Activated T-helper 1 cell treated with anti-CD3 and anti-CD28 coated beads, Interleukin-12 subunit alpha, Interleukin-12 subunit beta, Interleukin-2, Interleukin-4 antibody, amounts not matched to agents 30 ng/mL and 10 ng/mL and 1 ng/mL, durations not matched to agents 14 hours and 24 hours and 36 hours (primary cell): Measurements from ENCODE around the gene CAMSAP2. TPM values are rescaled to one million over a fixed set of nuclear protein-coding genes. Genes with fewer than 3 reads are reported as not detected.

Source experiments
- DNase-seq: peaks from one replicate; pipeline ENCODE4 v3.0.0; 2021; ENCODE audit warnings: low spot score
- H3K27ac Mint-ChIP-seq: one replicate; pipeline ENCODE4 v1.8.0; 2021; ENCODE audit warnings: mild to moderate bottlenecking, mixed read lengths
- H3K27me3 Mint-ChIP-seq: one replicate; pipeline ENCODE4 v1.8.0; 2022; ENCODE audit warnings: mild to moderate bottlenecking, moderate library complexity, mixed read lengths; ENCODE audit not compliant: insufficient read depth
- H3K36me3 Mint-ChIP-seq: one replicate; pipeline ENCODE4 v1.8.0; 2021; ENCODE audit warnings: low read depth, mixed read lengths
- H3K4me1 Mint-ChIP-seq: one replicate; pipeline ENCODE4 v1.8.0; 2021; ENCODE audit warnings: low read depth, mixed read lengths
- H3K4me3 Mint-ChIP-seq: one replicate; pipeline ENCODE4 v1.8.0; 2021; ENCODE audit warnings: mild to moderate bottlenecking, moderate library complexity, mixed read lengths
- H3K9me3 Mint-ChIP-seq: one replicate; pipeline ENCODE4 v1.8.0; 2021; ENCODE audit warnings: mixed read lengths
- intact Hi-C: fragments of 100-400 bp; cut with micrococcal nuclease; formaldehyde crosslinking; loops from one replicate; pipeline ENCODE4 v1.15.1; 2024
- total RNA-seq: library from RNA; stranded (reverse); gene quantifications from 2 replicates; pipeline ENCODE4 v1.2.3, GENCODE V29; 2022

Gene CAMSAP2
- total RNA-seq, 1 donor from 2014 or later = 0.83 TPM

GRCh38 chr1:200908191-200908868 lies 169.6 kb downstream of the CAMSAP2 start:
- Mint-ChIP-seq H3K4me1 (peaks cover 10% of the 10 kb centered on the region), H3K27me3 (peaks cover 28% of the 10 kb centered on the region), H3K4me3 (no peak overlapping the region), H3K9me3 (no peaks in the 10 kb centered on the region), H3K36me3 (no peaks in the 10 kb centered on the region), H3K27ac (no peak overlapping the region)
- no peak for DNase-seq
- intact Hi-C loops = loop anchor here (5.0 kb wide), 3 partner anchors 34 to 281 kb away; no protein-coding TSS in a partner anchor

- Mint-ChIP-seq H3K4me3 (no peak overlapping the region), H3K9me3 (no peaks in the 10 kb centered on the region), H3K27me3 (peaks cover 28% of the 10 kb centered on the region), H3K36me3 (no peaks in the 10 kb centered on the region), H3K4me1 (peaks cover 10% of the 10 kb centered on the region), H3K27ac (no peak overlapping the region)
- no peak for DNase-seq
- intact Hi-C loops = loop anchor here (5.0 kb wide), 3 partner anchors 33 to 282 kb away; no protein-coding TSS in a partner anchor
Measured at GRCh38 chr1:200909071-200909470, 170.4 kb downstream of the CAMSAP2 start.

- intact Hi-C loops = loop anchor here (5.0 kb wide), 3 partner anchors 33 to 282 kb away; no protein-coding TSS in a partner anchor
- no peak overlapping the region for H3K27ac Mint-ChIP-seq
- no peak overlapping the region for H3K4me3 Mint-ChIP-seq
- peaks cover 10% of the 10 kb centered on the region for H3K4me1 Mint-ChIP-seq
- no peaks in the 10 kb centered on the region for H3K36me3 Mint-ChIP-seq
- no peaks in the 10 kb centered on the region for H3K9me3 Mint-ChIP-seq
- H3K27me3 Mint-ChIP-seq = peaks cover 20% of the 10 kb centered on the region
- no peak for DNase-seq
Measured at GRCh38 chr1:200909757-200910239, 171.1 kb downstream of the CAMSAP2 start.

Other genes with a start within 250 kb of the CAMSAP2 start
- 11.5 and 12.5 TPM in 2 replicates for gene KIF14, start 118.1 kb upstream of the CAMSAP2 start, total RNA-seq
- 13.8 and 14.4 TPM in 2 replicates for gene DDX59, start 69.0 kb upstream of the CAMSAP2 start, total RNA-seq
- not detected in 2 replicates for gene GPR25, start 134.1 kb downstream of the CAMSAP2 start, total RNA-seq
- gene INAVA, start 156.0 kb downstream of the CAMSAP2 start, total RNA-seq = 0.16 TPM in 1 of 2 replicates, not detected in the other